ENCODE data around the gene STARD13. TPM values are rescaled to one million over a fixed set of nuclear protein-coding genes. Genes with fewer than 3 reads are reported as not detected.

STARD13 gene, protein sequence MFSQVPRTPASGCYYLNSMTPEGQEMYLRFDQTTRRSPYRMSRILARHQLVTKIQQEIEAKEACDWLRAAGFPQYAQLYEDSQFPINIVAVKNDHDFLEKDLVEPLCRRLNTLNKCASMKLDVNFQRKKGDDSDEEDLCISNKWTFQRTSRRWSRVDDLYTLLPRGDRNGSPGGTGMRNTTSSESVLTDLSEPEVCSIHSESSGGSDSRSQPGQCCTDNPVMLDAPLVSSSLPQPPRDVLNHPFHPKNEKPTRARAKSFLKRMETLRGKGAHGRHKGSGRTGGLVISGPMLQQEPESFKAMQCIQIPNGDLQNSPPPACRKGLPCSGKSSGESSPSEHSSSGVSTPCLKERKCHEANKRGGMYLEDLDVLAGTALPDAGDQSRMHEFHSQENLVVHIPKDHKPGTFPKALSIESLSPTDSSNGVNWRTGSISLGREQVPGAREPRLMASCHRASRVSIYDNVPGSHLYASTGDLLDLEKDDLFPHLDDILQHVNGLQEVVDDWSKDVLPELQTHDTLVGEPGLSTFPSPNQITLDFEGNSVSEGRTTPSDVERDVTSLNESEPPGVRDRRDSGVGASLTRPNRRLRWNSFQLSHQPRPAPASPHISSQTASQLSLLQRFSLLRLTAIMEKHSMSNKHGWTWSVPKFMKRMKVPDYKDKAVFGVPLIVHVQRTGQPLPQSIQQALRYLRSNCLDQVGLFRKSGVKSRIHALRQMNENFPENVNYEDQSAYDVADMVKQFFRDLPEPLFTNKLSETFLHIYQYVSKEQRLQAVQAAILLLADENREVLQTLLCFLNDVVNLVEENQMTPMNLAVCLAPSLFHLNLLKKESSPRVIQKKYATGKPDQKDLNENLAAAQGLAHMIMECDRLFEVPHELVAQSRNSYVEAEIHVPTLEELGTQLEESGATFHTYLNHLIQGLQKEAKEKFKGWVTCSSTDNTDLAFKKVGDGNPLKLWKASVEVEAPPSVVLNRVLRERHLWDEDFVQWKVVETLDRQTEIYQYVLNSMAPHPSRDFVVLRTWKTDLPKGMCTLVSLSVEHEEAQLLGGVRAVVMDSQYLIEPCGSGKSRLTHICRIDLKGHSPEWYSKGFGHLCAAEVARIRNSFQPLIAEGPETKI
- 1 to 10 TPM in 1 of 2 donors, under 1 TPM in 1; 0.50 to 1.4 TPM for total RNA-seq

GRCh38 chr13:33285420-33286124 lies at the start of gene STARD13:
STARD13 (minus strand) TSS chr13:33285755; CDS start chr13:33285638, 117 bp downstream.
- ATAC-seq (replicated peaks in 1 of 2), result peak; percentile 58 to 64
- peaks cover 64% of the 10 kb centered on the region for H3K27me3 Mint-ChIP-seq (ENCODE audit: low read depth)
- H3K27ac Mint-ChIP-seq, result peak within 1 kb of the TSS; percentile 83
- no peaks in the 10 kb centered on the region for H3K36me3 Mint-ChIP-seq (ENCODE audit: insufficient read depth in 2 of 2)
- peak within 1 kb of the TSS; percentile 88 to 95 for H3K4me3 Mint-ChIP-seq
- peaks cover 18% of the 10 kb centered on the region for H3K4me1 Mint-ChIP-seq (ENCODE audit: low read depth)
- peak; percentile 4 to 8 for DNase-seq
- no peaks in the 10 kb centered on the region for H3K9me3 Mint-ChIP-seq

GRCh38 chr13:33334831-33335230 lies 49.3 kb upstream of the STARD13 start:
- H3K4me1 Mint-ChIP-seq (ENCODE audit: low read depth), result no peaks in the 10 kb centered on the region
- H3K9me3 Mint-ChIP-seq, result no peaks in the 10 kb centered on the region
- H3K27ac Mint-ChIP-seq, result no peak overlapping the region
- peaks cover 10% of the 10 kb centered on the region for H3K27me3 Mint-ChIP-seq (ENCODE audit: low read depth)
- no peak overlapping the region for H3K4me3 Mint-ChIP-seq
- no peaks in the 10 kb centered on the region for H3K36me3 Mint-ChIP-seq (ENCODE audit: insufficient read depth in 2 of 2)
- no peak for ATAC-seq (replicated peaks in 1 of 2)
- no peak for DNase-seq

DNA sequence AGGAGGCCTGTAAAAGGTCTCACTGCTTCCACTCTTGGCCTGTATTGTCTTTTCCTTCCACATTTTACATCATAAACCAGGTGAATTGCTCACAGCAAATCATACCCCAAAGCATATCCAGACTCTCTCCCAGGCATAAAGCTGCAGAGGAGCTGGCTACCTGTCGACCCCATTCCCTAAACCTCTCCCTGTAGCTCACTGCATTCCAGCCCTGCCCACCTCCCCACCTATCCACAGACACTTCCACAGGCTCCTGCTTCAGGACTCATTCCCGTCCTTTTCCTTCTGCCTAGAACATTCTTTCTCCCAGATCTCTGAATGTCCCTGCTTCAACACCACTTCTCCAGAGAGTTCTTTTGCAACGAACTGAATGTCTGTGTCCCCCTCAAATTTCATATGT lies 46.4 kb upstream of the STARD13 start:
- Mint-ChIP-seq H3K27ac (no peak overlapping the region), H3K4me1 (ENCODE audit: low read depth) (no peaks in the 10 kb centered on the region), H3K4me3 (no peak overlapping the region), H3K36me3 (ENCODE audit: insufficient read depth in 2 of 2) (no peaks in the 10 kb centered on the region), H3K9me3 (no peaks in the 10 kb centered on the region), H3K27me3 (ENCODE audit: low read depth) (peaks cover 10% of the 10 kb centered on the region)
- DNase-seq (no peak), ATAC-seq (replicated peaks in 1 of 2) (no peak)

DNA sequence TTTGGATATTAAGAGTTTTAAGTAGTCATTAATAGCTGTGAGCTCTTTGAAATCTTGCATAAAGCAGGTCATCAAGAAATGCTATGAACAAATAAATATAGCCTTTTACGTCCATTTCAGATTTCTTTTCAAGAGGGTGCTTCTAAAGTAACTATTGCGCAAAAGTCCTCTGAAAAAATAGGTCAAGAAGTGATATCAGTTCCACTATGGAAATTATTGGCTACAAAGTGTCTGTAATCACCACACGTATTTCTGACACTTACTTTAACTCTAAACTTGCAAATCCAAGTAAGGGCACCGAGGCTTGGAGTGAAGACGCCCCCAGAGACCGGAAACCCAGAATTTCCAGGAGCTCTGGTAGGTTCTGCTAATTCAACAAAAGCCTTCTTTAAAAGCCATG lies 44.9 kb upstream of the STARD13 start:
- H3K27ac Mint-ChIP-seq, result no peak overlapping the region
- no peaks in the 10 kb centered on the region for H3K4me1 Mint-ChIP-seq (ENCODE audit: low read depth)

DNA sequence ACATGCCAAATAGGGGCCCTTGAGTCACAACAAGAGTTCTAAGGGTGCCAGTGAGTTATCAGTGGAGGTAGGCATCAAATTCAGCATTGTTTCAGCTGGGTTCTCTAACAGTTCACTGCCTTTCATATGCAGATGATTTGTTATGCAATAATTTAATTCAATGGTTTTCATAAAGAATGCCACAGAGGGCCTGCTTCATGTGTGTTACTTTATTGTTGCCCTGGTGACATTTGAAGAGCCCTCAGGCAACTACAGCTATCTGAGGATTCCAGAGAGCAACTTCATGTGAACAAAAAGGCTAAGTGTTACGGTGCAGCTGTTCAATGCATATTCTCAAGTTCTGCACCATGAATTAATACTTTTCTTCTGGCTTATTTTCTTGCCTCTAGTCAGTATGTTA lies 43.1 kb upstream of the STARD13 start:
- Mint-ChIP-seq H3K36me3 (ENCODE audit: insufficient read depth in 2 of 2) (no peaks in the 10 kb centered on the region), H3K4me1 (ENCODE audit: low read depth) (no peaks in the 10 kb centered on the region), H3K9me3 (no peaks in the 10 kb centered on the region), H3K27me3 (ENCODE audit: low read depth) (peaks cover 10% of the 10 kb centered on the region), H3K4me3 (no peak overlapping the region), H3K27ac (no peak overlapping the region)
- DNase-seq (no peak), ATAC-seq (replicated peaks in 1 of 2) (no peak)

More for the DNA sequence above, 44.9 kb upstream of the STARD13 start:
- Mint-ChIP-seq H3K4me3 (no peak overlapping the region), H3K27me3 (ENCODE audit: low read depth) (peaks cover 10% of the 10 kb centered on the region), H3K9me3 (no peaks in the 10 kb centered on the region), H3K36me3 (ENCODE audit: insufficient read depth in 2 of 2) (no peaks in the 10 kb centered on the region)
- no peak for DNase-seq
- ATAC-seq (replicated peaks in 1 of 2), result no peak

GRCh38 chr13:33326723-33327122 lies 41.2 kb upstream of the STARD13 start:
- Mint-ChIP-seq H3K36me3 (ENCODE audit: insufficient read depth in 2 of 2) (no peaks in the 10 kb centered on the region), H3K4me1 (ENCODE audit: low read depth) (no peaks in the 10 kb centered on the region), H3K27ac (no peak overlapping the region), H3K27me3 (ENCODE audit: low read depth) (peaks cover 13% of the 10 kb centered on the region), H3K9me3 (no peaks in the 10 kb centered on the region), H3K4me3 (no peak overlapping the region)
- no peak for ATAC-seq (replicated peaks in 1 of 2)
- no peak for DNase-seq

GRCh38 chr13:33326246-33326645 lies 40.7 kb upstream of the STARD13 start:
- H3K4me3 Mint-ChIP-seq, result no peak overlapping the region
- DNase-seq, result no peak
- ATAC-seq (replicated peaks in 1 of 2), result no peak

GRCh38 chr13:33323801-33324510 lies 38.4 kb upstream of the STARD13 start:
- Mint-ChIP-seq H3K27me3 (ENCODE audit: low read depth) (peaks cover 8% of the 10 kb centered on the region), H3K36me3 (ENCODE audit: insufficient read depth in 2 of 2) (no peaks in the 10 kb centered on the region), H3K9me3 (peaks cover 0 to 2% of the 10 kb centered on the region in 2 donors), H3K4me1 (ENCODE audit: low read depth) (no peaks in the 10 kb centered on the region), H3K4me3 (no peak overlapping the region), H3K27ac (no peak overlapping the region)
- no peak for ATAC-seq (replicated peaks in 1 of 2)
- DNase-seq, result no peak

More at GRCh38 chr13:33326246-33326645, 40.7 kb upstream of the STARD13 start:
- Mint-ChIP-seq H3K27me3 (ENCODE audit: low read depth) (peaks cover 8% of the 10 kb centered on the region), H3K36me3 (ENCODE audit: insufficient read depth in 2 of 2) (no peaks in the 10 kb centered on the region), H3K27ac (no peak overlapping the region), H3K9me3 (no peaks in the 10 kb centered on the region), H3K4me1 (ENCODE audit: low read depth) (no peaks in the 10 kb centered on the region)

DNA sequence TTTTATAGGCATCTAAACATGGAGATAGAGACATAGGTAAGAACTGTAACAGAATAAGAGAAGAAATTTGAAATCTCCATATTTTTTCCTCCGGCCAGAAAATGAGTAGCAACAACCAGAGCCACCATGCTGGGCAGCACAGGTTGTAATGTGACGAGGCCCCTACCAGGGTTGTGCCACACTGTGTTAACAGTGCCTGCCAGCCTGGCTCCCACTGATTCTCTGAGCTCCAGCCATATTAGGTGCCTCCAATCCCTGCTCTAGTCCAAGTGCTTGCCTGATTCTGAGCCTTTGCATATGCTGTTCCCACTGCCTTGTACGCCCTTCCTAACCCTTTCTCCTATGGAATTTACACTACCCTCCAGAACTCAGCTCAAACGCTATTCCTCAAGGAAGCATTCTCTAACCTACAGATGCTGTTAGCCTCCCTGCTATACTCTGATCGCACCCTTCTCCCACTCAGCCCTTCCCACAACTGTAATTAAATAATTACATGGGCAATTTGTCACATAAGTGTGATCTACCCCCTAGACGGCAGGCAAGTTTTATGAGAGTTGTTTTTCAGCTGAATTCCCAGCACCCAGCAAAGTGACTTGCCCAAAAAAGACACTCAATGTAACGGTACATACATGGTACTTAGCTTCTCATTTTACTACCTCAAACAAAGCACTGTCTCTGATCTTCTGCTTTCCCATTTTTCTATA lies 37.6 kb upstream of the STARD13 start:
- no peaks in the 10 kb centered on the region for H3K36me3 Mint-ChIP-seq (ENCODE audit: insufficient read depth in 2 of 2)
- H3K9me3 Mint-ChIP-seq, result peaks cover 0 to 2% of the 10 kb centered on the region in 2 donors
- no peak overlapping the region for H3K27ac Mint-ChIP-seq
- H3K4me1 Mint-ChIP-seq (ENCODE audit: low read depth), result no peaks in the 10 kb centered on the region
- no peak for ATAC-seq (replicated peaks in 1 of 2)
- H3K27me3 Mint-ChIP-seq (ENCODE audit: low read depth), result peaks cover 8% of the 10 kb centered on the region
- DNase-seq, result no peak
- no peak overlapping the region for H3K4me3 Mint-ChIP-seq

DNA sequence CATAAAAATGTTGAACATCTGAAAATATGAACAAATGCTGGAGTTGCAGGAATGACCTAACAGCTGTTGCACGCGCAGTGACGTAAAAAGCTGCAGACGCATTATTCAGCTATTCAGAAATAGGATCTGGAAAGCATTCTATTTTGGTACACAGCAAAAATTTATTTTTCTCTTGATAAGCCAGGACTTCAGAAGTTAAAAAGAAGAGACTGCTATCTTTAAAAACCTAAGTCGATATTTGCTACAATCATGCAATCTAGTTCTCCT lies 36.9 kb upstream of the STARD13 start:
- Mint-ChIP-seq H3K27ac (no peak overlapping the region), H3K4me1 (ENCODE audit: low read depth) (no peaks in the 10 kb centered on the region), H3K27me3 (ENCODE audit: low read depth) (peaks cover 9% of the 10 kb centered on the region), H3K4me3 (no peak overlapping the region), H3K36me3 (ENCODE audit: insufficient read depth in 2 of 2) (no peaks in the 10 kb centered on the region), H3K9me3 (peaks cover 0 to 2% of the 10 kb centered on the region in 2 donors)
- ATAC-seq (replicated peaks in 1 of 2), result no peak
- no peak for DNase-seq

DNA sequence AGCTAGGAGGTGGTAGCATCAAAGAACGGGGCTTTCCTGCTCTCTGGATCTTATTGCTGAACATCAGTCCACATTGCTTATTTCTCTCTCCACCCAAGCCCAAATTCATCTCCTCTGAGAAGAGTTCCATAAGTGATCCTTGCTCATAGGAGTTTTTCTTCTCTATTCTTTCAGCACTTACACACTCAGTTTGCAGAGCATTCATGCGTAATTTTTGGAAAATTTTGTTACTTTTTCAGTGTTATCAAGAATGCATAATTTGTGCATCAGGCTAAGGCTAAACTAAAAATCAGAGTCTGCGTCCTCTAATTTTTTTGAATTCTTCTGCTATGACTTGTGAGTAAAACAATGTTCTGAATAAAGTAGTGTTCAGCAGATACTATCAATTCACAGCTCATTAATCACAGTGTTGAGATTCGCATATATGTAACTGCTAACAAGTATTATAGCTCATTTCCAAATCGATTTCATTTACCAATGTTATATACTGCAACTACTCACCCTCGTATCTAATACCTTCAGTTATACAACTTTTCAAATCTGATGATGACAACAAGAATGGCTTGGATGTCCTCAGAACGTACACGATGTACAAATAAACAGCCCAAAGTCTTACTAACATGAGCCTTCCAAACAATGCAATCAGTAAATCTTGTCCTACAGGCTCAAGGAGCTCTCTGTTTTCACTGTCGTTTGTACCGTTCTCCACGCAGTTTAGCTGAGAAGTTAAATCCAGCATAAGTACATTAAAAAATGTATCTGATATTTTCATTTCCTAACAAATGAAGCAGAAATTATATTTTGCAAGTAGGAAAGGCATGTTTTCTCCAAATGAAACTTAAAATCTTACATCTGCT lies 36.4 kb upstream of the STARD13 start:
- Mint-ChIP-seq H3K27me3 (ENCODE audit: low read depth) (peaks cover 15% of the 10 kb centered on the region), H3K9me3 (peaks cover 3 to 6% of the 10 kb centered on the region in 2 donors), H3K4me1 (ENCODE audit: low read depth) (no peaks in the 10 kb centered on the region), H3K27ac (no peak overlapping the region), H3K36me3 (ENCODE audit: insufficient read depth in 2 of 2) (peaks cover 0 to 2% of the 10 kb centered on the region in 2 donors), H3K4me3 (no peak overlapping the region)
- ATAC-seq (replicated peaks in 1 of 2) (no peak), DNase-seq (no peak)

Data from activated T-cell treated with anti-CD3 and anti-CD28 coated beads, Interleukin-2, amount 50 U/mL, for 72 hours (primary cell).